HK-2 (cell line): ENCODE data around the gene CCP110.

Experiments
- DNase-seq: peaks from one replicate; pipeline ENCODE4 v3.0.0-alpha.2; 2018; ENCODE audit not compliant: unreplicated experiment

CCP110 gene

DNA sequence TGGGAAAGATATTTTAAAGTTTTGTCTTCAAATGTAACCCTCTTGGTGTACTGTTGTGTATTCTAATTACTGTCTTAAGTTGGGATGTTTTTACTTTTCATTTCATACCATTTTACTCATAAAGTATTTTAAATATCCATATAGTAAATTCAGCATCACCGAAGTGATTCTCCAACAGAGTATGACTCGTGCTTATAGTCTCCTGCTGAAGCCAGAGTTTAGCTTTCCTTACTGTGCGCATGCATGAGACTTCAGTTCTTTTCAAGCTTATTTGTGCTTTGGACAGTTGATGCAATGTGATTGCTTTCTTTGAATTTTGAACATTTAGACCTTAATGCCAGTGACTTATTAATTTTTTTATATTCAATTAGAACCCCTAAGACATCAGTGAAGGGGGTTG is 24.4 kb downstream of the CCP110 start:
- no peak for DNase-seq

DNA sequence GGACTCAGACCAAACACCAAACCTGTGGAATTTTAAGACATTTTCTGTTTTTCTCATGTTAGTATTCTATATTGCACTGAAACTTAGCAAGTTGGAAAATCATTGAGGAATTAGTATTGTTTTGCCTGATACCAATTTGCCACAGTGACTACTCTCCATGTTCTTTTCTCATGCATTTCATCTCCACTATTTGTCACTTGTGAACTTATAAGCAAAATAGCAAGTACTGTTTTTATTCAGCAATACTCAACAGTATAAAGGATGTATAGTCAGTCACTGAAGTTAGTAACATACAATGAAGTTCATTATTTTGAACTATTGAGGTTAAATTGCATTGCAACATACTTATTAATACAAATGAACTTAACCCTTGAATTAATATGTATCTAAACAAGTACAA is 25.9 kb downstream of the CCP110 start:
- DNase-seq = no peak

DNA sequence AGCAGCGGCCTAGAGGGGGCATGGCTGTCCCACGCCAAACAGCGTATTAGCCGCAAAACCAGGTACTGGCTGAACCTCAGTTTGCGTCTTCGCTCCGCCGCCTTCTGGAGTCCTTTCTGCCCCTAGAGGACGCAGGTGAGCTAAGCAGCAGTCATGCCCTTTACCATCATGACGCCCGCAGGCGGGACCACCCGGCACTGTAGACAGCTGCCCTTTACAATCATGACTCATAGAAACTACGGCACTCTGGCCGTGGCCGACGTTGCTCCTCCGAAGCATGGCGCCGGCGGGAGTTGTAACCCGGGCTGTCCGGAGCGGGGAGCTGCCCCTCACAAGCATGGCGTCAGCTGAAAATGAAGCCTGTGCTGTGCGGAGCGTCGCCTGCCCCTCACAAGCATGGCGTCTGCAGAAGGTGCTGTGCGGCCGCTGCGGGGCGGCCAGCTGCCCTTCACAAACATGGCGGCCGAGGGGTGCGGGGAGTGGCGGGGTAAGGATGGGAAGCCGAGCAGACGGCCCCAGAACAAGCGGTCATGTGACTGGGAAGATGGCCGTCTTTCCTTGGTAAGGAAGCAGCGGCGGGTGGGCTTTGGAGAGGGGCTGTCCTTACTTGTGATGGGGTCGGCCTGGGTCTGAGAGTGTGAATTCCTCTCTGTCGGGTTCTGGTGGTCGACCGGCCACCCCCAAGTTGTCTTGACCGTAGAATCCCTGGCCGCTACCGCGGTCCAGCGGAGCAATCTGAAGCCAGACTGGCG is 31.6 kb downstream of the CCP110 start, which contains the start of gene VPS35L:
Gene VPS35L, plus strand, starts transcription at position 518 of the 752 bp plus-strand sequence. Its CDS starts 27 bp downstream, at position 545.
- DNase-seq = no peak

DNA sequence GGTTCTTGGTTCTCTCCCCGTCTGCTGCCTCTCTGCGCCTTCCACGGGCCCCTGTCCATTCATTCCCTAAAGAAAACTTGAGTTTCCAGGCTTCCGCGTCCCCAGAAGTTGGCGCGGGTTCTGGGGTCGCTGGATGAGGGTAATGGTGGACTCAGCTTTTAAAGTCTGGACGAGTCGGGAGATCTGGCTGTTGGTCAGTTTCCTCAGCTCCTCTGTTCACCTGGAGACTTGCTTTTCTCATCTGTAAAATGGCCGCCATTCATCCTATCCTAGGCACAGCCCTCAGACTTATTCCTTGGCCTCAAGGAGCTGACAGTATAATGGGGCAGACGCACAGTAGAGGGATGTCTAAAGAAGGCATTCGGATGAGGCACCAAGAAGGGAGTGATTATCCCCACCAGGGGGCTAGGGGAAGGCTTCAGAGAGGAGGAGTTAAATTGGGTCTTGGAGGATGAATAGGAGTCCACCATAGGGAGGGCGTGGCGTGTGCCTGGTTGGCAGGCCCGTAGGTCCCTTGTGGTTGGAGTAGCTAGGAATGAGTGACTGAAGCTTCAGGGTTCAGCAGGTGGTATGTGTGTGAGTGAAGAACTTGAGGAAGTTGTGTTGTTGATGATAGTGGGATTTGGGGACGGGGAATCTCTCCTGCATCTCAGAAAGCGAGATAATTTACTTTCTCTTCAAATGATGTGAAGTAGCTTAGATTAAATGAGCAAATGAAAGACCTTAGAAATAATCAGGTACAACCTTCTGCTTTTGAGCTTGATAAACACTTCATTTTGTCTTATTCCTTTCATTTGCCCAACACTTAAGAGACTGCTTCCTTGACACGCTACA is 32.4 kb downstream of the CCP110 start:
- DNase-seq = no peak

DNA sequence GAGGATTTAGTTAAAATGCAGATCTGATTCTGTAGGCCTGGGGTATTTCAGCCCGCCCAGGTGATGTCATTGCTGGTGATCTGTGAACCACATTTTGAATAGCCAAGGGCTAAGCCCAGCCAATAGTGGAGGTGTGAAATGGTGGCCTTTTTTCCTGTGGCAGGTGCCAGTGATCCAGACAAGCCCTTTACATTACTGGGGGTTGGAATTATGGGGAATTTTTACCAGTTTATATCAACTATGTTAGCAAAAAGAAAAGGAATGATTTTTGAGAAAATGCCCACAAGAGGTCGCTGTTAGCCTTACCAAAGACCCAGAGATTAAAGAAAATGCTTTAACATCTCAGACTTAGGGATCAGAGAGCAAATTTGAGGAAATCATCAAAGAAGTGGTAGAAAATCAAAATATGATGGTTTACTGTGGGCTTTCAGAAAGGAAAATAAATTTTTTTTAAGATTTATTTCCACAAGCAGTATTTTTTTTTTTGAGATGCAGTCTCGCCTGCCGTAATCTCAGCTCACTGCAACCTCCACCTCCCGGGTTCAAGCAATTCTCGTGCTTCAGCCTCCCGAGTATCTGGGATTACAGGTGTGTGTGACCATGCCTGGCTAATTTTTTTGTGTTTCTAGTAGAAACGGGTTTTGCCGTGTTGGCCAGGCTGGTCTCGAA is 35.6 kb downstream of the CCP110 start:
- DNase-seq = no peak

DNA sequence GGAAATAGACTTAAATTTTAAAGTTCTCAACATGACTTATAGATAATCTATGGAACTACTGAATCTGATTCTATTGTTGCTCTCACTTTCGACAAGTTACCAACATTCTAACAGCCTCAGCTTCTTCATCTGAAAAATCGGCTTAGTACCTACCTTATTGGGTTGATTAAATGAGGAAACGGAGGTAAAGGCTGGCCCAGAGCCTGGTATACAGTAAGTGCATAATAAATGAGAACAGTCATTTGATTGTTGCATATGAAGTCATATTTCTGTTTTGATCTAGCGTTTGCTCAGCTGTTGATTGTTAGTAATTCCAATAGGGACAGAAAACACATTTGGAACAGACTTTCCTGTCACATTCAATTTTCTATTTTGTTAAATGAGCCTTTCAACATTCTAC is 36.3 kb downstream of the CCP110 start:
- no peak for DNase-seq

DNA sequence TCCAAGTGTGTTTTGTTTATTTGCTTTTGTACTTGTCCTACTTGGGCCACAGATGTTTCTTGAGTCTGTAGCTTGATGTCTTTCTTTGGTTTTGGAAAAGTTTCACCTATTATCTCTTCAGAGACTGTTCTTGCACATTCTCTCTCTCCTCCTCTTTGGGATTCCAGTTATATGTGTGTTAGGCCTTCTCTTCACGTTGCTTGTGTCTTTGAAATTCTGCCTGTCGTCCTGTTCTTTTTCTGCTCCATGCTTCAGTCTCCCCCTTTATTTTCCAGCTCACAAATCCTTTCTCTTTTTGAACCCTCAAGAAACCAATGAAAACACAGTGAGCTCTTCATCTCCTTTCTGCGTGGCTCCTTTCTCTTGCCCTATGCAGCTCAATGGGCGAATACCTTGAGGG is 39.6 kb downstream of the CCP110 start:
- DNase-seq = no peak

DNA sequence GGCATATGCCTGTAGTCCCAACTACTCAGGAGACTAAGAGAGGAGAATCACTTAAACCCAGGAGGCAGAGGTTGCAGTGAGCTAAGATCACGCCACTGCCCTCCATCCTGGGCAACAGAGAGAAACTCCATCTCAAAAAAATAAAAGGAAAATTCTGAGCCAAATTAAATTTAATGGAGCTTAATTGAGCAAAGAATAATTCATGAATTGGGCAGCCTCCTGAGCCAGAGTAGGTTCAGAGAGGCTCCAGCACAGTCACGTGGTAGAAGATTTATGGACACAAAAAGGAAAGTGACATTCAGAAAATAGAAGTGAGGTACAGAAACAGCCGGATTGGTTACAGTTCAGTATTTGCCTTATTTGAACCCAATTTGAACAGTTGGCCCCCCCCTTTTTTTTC is 42.6 kb downstream of the CCP110 start:
- DNase-seq = no peak

DNA sequence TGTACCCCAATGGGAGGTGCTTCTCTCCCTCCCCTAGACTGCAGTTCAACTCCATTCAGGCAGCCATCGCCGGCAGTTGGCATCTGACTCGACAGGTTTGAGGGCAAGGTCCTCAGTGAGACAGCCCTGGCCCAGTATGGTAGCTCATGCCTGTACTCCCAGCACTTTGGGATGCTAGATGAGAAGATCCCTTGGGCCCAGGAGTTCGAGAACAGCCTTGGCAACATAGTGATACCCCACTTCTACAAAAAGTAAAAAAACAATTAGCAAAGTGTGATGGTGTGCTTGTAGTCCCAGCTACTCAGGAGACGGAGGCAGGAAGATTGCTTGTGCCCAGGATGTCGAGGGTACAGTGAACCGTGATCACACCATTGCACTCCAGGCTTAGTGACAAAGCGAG is 43.8 kb downstream of the CCP110 start:
- DNase-seq = no peak

DNA sequence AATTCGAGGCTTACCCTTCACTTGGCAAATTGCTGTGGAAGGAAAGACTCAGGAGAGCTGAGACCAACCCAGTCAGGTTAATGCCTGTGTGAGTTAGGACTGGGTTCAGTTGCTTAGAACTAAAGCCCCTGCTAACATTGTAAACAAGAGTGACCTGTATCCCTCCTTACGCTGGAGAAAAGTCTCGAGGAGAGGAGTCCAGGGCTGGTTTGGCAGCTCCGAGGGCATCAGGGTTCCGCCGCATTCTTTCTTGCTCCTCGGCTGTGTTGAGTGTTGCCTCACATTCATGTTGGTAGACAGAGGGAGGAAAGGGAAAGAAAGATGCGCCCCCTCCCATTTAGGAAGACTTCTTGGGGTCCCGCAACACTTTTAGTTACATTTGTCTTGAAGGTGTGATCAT is 50.3 kb downstream of the CCP110 start:
- no peak for DNase-seq

DNA sequence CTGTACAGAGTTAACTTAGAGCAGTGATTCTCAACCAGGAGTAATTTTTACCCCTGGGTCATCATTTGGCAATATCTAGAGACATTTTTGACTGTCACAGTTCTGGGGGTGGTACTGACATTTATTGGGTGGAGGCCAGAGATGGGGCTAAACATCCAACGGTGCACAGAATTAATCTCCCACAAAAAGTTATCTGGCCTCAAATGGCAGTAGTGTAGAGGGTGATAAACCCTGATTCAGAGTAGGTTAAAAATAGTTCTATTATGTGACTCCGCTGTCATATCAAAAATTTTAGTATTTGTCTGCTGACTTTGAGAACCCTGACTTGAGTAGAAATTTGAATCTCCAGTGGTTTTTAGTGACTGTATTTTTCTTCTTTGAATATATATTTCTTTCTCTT is 50.9 kb downstream of the CCP110 start:
- no peak for DNase-seq

DNA sequence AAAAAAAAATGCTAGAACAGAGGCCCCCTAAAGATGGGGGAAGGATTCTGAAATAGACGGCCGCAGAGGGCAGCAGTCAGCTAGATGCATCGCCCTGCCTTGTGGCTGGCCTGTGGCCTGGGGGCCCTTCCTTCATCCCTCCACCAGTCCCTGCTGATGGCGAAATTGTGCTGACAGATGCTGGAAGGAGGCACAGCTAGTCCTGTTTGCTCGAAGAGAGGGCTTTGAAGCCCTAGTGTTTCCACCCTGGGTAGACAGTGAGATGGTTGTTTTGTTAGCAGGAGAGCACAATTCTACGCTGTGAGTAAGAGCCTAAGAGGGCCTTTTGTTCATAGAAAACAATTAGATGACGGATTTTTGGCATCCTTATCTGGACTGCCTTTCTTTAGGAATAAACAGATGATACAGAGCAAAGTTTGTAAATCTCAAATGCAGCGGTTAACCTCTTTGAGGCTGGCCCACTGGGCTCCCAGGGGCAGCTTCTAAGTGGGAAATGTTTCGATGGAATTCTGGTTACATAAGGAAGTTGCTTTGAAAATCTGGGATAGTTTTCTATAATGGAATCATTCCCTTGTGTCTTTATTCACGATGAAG is 54.7 kb downstream of the CCP110 start:
- DNase-seq = no peak

DNA sequence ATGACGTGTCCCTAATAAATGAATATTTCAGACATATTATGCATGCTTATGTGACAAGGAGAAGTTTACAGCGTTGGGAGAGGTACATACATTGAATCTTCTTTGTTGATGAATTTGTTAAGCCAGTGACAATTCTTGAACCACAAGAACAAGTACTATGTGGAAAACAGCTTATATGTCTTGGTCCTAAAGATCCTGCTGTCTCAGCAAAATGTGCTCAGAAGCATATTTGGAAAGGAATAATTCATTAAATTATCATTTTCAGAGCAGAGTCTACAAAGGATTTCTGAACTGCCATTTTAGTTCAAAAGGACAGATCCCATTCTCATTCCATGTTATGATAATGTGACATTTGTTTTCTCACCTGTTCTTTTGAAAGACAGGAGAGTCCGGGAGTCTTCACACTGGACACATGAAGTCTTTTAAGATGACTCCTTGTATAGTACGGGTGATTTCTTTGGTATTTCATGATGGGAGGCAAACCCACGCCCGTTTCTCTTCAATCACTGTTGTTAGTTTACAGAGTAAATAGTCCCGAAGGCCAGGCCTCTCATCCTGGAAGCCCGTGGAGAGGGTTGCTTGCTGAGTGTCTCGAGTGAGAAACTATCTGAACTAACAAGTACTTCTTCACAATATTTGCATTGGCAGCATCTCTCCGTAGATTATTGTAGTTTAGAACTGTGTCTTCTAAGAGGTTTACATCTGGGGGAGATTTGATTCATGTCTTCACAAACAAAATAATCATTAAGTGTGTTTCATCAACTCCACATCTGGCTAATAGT is 58.5 kb downstream of the CCP110 start:
- no peak for DNase-seq

DNA sequence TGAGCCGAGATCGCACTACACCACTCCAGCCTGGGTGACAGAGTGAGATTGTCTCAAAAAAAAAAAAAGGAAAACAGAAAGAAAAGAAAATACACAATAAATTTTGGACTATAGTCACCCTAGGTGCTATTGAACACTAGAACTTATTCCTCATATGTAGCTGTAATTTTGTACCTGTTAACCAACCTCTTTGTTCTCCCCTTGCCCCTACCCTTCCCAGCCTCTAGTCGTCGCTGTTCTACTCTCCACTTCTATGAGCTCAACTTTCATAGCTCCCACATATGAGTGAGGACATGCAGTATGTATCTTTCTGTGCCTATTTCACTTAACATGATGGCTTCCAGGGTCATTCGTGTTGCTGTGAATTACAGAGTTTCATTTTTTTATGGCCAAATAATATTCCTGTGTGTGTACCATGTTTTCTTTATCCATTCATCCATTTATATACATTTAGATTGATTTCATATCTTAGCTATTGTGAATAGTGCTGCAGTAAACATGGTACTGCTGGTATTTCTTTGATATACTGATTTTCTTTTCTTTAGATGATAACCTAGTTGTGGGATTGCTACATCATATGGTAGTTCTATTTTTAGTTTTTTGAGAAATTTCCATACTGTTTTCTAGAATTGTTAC is 60.0 kb downstream of the CCP110 start:
- peak; percentile 10 for DNase-seq

DNA sequence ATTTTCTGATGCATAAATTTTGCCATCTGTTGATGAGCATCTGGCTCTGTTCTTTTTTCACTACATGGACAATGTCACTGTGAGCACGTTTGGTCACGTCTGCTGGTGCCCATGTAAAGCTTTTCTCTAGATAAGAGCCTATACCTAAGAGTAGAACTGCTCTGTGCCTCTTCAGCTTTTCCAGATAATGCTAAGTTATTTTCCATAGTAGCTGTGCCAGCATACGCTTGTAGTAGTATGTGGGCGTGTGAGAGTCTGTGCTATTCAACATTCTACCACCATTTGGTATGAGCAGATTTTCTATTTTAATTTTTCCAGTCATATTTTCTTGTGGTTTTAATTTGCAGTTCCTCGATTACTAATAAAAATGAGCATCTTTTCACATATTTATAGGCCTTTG is 64.9 kb downstream of the CCP110 start:
- no peak for DNase-seq

DNA sequence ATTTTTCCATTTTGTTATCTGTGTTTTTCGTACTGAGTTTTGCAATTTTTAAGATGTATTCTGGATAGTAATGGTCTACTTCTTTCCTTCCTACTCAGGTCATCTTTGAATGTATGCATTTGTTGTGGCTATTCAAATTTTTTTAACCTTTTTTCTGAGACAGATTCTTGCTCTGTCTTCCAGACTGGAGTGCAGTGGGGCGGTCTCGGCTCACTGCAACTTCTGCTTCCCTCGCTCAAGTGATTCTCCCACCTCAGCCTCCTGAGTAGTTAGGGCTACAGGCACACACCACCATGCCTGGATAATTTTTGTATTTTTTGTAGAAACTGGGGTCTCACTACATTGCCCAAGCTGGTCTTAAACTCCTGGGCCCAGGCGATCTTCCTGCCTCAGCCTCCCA is 65.4 kb downstream of the CCP110 start:
- DNase-seq = no peak

DNA sequence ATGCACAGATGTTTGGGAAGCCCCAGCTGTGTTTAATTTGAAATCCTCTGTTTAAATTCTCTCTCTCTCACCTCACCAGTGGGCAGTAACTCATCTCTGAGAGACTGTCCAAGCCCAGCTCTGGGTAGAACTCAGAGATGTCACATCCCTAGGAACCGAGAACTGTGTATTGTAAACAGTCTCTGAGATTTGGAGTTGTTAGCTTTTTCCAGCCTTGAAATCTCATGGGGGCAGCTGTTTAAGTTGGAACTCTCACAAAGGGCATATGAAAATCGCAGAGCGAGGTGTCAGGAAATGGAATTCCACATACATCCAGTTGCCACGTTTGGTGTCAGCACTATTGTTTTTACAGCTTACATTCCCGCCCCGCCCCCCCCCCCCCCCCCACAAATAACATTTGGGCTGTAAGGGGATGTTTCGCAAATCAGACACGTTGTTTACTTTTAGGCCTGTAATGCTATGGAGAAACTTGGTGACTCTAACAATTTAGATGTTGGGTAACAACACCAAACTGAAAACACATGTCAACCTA is 66.1 kb downstream of the CCP110 start:
- DNase-seq = no peak

DNA sequence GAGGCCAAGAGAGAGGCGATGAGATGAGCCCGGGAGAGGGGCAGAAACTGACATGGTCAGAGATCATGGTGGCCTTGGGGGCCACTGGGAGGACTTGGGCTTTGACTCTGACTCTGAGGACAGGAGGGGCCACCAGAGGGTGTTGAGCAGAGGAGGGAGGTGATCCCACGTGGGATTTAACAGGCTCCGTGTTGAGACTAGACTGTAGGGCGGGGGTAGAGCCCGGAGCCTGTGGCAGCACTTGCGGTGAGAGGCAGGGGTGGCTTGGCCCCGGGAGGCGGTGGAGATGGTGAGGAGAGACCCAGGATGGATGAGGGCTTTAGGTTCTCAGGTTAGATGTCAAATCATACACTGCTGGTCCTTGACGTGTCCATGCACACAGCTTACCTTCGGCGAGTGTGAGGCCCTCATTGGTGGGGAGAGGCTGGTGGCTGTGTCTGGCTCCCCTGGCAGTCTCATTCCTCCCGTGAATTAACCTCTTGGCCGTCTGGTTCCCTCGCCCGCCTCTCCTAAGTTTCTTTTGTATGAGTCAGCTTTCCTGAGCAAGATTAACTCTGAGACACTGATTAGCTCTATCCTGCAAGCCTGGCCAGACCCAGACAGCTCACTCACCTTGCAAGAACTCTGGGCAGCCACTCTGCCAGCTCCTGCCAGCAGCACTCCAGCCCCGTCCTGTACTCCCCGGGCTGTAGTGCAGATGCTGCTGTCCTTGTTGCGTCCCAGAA is 71.5 kb downstream of the CCP110 start:
- DNase-seq = peak; percentile 76

DNA sequence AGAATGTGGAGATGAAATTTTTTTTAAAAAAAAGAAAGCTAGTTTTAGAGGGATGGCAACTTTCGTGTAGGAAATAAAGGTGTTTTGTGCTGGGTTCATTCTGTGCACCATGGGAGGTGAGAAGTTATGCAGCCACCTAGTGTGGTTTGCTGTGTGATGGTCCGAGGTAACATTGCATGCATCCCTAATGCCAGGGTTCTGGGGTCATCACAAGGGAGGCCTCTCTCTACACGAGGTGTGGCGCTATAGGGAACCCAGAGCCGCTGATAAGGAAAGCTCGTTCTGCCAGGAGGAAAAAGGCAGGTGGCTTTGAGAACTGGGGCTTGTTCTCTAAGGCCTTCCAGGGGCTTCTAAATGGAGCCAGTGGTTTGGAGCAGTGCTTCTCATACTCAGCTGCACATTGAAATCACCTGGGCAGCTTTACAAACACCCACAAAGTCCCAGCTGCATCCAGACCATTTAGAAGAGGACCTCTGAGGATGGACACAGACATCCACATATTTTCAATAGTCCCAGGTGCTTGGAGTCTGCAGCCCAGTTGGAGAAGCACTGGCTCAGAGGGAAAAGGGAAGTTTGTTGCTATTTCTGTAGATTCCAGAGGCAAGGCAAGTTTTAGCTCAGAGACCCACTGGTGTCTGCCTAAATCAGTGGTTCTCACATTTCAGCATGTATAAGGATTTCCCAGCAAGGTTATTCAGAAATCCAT is 75.2 kb downstream of the CCP110 start:
- DNase-seq = no peak
